Activated effector memory CD4-positive, alpha-beta T cell treated with Interleukin-2 at 50 U/mL for 16 hours (primary cell): ENCODE results near the gene AOPEP.
"Not testable (repeated sequence)": the region's sequence is repeated elsewhere in the genome, so short reads cannot be mapped to it uniquely, and the experiment has no call there.

Experiments
- DNase-seq: peaks from one replicate; pipeline ENCODE4 v3.0.0-alpha.2; 2020

AOPEP gene

GRCh38 chr9:95003689-95004410, 277.4 kb downstream of the AOPEP start:
- DNase-seq, result no peak

- no peak for DNase-seq
Observed at GRCh38 chr9:95004411-95005277, 278.1 kb downstream of the AOPEP start.

GRCh38 chr9:95005278-95006143, 279.0 kb downstream of the AOPEP start:
- no peak for DNase-seq

GRCh38 chr9:95007226-95007869, 280.8 kb downstream of the AOPEP start:
- no peak for DNase-seq

GRCh38 chr9:95008151-95008771, 281.8 kb downstream of the AOPEP start:
- DNase-seq, result no peak

- no peak for DNase-seq
Observed at GRCh38 chr9:95009459-95009858, 283.0 kb downstream of the AOPEP start.

- no peak for DNase-seq
Observed at GRCh38 chr9:95010431-95010838, 283.9 kb downstream of the AOPEP start.

GRCh38 chr9:95012035-95012708, 285.7 kb downstream of the AOPEP start:
- DNase-seq, result no peak

GRCh38 chr9:95012902-95013301, 286.4 kb downstream of the AOPEP start:
- no peak for DNase-seq

- no peak for DNase-seq
Observed at GRCh38 chr9:95014917-95015316, 288.4 kb downstream of the AOPEP start.

- DNase-seq, result no peak
Observed at GRCh38 chr9:95015569-95015968, 289.1 kb downstream of the AOPEP start.

GRCh38 chr9:95017062-95017461, 290.6 kb downstream of the AOPEP start:
- DNase-seq, result no peak

- DNase-seq, result no peak
Observed at GRCh38 chr9:95017661-95018060, 291.2 kb downstream of the AOPEP start.

- no peak for DNase-seq
Observed at GRCh38 chr9:95018099-95018936, 291.8 kb downstream of the AOPEP start.

- not testable (repeated sequence) for DNase-seq
Observed at GRCh38 chr9:95020644-95021043, 294.1 kb downstream of the AOPEP start.

- no peak for DNase-seq
Observed at GRCh38 chr9:95021166-95021886, 294.8 kb downstream of the AOPEP start.

GRCh38 chr9:95022657-95023056, 296.2 kb downstream of the AOPEP start:
- DNase-seq, result no peak

GRCh38 chr9:95023217-95024003, 296.9 kb downstream of the AOPEP start:
- no peak for DNase-seq

- DNase-seq, result no peak
Observed at GRCh38 chr9:95024097-95024671, 297.7 kb downstream of the AOPEP start.
